Measurements from ENCODE around the gene ZBTB34.
"Not testable (repeated sequence)": the region's sequence is repeated elsewhere in the genome, so short reads cannot be mapped to it uniquely, and the experiment has no call there.

ZBTB34 gene, protein sequence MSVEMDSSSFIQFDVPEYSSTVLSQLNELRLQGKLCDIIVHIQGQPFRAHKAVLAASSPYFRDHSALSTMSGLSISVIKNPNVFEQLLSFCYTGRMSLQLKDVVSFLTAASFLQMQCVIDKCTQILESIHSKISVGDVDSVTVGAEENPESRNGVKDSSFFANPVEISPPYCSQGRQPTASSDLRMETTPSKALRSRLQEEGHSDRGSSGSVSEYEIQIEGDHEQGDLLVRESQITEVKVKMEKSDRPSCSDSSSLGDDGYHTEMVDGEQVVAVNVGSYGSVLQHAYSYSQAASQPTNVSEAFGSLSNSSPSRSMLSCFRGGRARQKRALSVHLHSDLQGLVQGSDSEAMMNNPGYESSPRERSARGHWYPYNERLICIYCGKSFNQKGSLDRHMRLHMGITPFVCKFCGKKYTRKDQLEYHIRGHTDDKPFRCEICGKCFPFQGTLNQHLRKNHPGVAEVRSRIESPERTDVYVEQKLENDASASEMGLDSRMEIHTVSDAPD

DNA sequence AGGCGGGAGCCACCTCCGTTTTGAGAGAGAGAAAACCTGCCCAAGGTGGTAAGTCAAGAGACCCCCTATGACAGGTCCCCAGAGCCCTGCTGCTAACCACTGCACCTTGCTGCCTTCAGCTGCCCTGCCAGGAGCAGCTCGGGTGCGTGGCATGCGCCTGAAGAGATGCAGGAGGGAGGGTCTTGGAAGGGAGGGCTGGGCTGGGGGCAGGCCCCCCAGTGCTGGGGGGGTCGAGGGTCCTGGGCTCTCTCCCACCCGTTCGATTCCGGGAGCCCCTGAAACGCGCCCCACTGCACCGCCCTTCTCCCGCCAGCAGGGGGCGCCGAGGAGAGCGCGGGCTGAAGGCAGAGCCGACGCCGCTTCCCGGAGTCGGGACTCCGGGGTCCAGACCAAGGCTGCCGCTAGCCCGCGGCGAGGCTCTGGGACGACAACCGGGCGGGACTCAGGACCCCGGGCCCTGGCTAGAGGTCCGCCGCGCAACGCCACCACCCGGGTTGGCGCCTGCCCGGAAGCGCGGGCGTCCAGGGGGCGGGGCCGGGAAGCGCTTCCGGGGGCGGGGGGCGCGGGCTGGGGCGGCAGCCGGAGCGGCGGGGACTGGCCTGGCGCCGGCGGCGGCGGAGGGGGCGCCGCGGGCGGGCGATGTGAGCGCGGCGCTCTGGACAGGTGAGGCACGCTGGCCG is at the start of gene ZBTB34:
ZBTB34 (plus strand) TSS at position 563 of the 680 bp plus-strand sequence. CDS start 18,761 bp downstream, outside the sequence.
- DNase-seq (ENCODE audit: low read depth): peak; percentile 40

DNA sequence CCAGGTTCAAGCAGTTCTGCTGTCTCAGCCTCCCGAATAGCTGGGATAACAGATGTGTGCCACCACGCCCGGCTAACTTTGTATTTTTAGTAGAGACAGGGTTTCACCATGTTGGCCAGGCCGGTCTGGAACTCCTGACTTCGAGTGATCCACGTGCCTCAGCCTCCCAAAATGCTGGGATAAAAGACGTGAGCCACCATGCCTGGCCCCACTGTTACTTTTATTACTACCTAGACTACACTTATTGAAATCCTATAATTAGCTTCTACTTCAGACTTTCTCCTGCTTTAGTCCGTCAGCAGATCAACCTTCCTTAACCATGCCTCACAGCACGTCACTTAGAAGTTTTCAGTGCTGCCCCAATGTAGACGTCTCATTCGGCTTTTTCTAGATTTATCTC is 47.4 kb upstream of the ZBTB34 start:
- no peak for DNase-seq (ENCODE audit: low read depth)

GRCh38 chr9:126814091-126814490 is 46.3 kb upstream of the ZBTB34 start:
- no peak for DNase-seq (ENCODE audit: low read depth)

DNA sequence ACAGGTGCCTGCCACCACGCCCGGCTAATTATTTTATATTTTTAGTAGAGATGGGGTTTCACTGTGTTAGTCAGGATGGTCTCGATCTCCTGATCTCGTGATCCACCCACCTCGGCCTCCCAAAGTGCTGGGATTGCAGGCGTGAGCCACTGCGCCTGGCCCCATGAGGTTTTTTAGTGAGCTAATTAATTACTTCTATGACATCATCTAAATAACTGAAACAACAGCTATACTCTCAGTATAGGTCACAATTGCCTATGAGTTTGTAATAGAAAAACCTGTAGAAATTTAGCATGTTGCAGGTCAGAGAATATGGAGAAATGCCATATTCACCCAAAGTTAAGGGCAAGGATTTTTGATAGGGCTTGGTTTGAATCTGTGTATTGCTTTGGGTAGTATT is 42.8 kb upstream of the ZBTB34 start:
- DNase-seq (ENCODE audit: low read depth): not testable (repeated sequence)

GRCh38 chr9:126818482-126818881 is 42.0 kb upstream of the ZBTB34 start:
- DNase-seq (ENCODE audit: low read depth): no peak

DNA sequence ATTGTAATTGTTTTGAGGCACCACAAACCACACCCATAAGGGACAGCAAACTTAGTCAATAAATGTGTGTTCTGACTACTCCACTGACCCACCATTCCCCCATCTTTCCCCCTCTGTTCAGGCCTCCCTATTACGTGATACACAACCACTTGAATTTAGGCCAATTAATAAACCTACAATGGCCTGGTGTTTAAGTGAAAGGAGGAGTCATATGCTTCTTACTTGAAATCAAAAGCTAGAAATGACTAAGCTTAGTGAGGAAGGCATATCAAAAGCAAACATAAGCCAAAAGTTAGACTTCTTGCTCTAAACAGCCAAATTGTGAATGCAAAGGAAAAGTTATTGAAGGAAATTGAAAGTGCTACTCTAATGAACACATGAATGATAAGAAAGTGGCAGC is 41.0 kb upstream of the ZBTB34 start:
- DNase-seq (ENCODE audit: low read depth): no peak

DNA sequence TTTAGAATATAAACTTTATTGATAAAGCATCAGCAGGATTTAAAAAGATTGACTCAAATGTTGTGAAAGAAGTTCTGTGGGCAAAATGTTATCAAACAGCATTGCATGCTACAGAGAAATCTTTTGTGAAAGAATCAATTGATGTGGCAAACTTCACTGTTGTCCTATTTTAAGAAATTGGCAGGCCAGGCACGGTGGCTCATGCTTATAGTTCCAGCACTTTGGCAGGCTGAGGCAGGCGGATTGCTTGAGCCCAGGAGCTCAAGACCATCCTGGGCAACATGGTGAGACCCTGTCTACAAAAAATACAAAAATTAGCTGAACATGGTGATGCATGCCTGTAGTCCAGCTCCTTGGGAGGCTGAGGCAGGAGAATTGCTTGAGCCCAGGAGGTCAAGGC is 38.2 kb upstream of the ZBTB34 start:
- no peak for DNase-seq (ENCODE audit: low read depth)

DNA sequence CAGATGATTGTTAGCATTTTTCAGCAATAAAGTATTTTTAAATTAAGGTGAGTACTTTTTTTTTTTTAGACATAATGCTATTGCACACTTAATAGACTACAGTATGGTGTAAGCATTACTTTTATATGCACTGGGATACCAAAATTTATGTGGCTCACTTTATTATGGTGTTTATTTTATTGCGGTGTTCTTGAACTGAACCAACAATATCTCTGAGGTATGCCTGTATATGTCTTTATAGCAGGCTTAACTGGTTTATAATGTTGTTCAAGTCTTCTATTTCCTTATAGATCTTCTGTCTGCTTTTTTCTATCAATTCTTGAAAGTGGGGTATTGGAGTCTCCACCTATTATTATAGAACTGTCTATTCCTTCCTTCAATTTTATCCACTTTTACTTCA is 37.6 kb upstream of the ZBTB34 start:
- no peak for DNase-seq (ENCODE audit: low read depth)

DNA sequence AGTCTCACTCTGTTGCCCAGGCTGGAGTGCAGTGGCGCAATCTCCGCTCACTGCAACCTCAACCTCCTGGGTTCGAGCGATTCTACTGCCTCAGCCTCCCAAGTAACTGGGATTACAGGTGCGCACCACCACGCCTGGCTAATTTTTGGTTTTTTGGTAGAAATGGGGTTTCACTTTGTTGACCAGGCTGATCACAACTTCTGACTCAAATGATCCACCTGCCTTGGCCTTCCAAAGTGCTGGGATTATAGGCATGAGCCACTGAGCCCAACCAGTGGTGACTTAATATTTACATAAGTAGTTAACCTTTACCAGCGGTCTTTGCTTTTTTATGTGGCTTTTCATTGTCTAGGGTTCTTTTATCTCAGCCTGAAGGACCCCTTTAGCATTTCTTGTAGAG is 36.4 kb upstream of the ZBTB34 start:
- not testable (repeated sequence) for DNase-seq (ENCODE audit: low read depth)

- DNase-seq (ENCODE audit: low read depth): no peak
Observed at GRCh38 chr9:126827227-126827626, 33.2 kb upstream of the ZBTB34 start.

DNA sequence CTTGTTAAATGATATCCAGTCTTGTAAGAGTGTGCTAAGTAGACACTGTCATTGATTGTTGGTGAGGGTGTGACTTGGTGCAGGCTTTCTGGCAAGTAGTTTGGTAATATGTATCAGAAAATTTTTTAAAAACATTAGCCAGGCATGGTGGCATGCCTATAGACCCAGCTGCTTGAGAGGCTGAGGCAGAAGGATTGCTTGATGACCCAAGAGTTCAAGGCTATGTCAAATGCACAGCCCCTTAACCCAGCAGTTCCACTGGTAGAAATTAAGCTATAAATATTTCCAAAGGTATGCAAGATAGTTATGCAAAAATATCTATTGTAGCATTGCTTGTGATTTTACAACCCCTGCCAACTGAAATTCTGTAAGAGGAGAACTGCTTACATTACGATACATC is 31.4 kb upstream of the ZBTB34 start:
- peak; percentile 8 for DNase-seq (ENCODE audit: low read depth)

DNA sequence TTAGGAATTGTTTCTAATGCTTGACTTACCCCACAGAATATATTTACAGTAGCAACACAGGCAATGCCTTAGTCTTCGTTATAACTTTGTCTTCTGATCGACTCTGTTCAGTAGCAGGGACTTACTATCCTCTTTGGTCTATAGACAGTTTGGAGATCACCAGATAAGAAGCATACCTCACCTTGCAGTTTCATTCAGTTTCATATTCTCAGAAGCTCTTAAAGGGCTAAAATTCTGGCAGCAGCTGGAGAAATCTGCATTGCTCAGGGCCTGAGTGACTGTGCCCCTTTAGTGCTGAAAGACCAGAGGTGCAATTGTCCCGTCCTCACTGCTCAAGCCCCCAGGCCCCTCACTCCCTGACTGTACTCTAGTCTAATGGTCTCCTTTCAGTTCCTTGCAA is 29.6 kb upstream of the ZBTB34 start:
- DNase-seq (ENCODE audit: low read depth): no peak

- no peak for DNase-seq (ENCODE audit: low read depth)
Observed at GRCh38 chr9:126832440-126832839, 28.0 kb upstream of the ZBTB34 start.

DNA sequence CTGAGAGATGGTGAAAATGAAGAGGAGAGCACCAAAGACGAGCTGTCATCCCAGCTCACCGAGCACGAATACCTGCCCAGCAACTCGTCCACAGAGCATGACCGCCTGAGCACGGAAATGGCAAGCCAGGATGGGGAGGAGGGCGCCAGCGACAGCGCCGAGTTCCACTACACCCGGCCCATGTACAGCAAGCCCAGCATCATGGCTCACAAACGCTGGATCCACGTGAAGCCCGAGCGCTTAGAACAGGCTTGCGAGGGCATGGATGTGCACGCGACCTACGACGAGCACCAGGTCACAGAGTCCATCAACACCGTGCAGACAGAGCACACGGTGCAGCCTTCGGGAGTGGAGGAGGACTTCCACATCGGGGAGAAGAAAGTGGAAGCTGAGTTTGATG is 27.4 kb upstream of the ZBTB34 start:
- no peak for DNase-seq (ENCODE audit: low read depth)

GRCh38 chr9:126833710-126834345 is 26.6 kb upstream of the ZBTB34 start:
- no peak for DNase-seq (ENCODE audit: low read depth)

GRCh38 chr9:126834672-126835071 is 25.8 kb upstream of the ZBTB34 start:
- DNase-seq (ENCODE audit: low read depth): no peak

GRCh38 chr9:126836216-126836615 is 24.2 kb upstream of the ZBTB34 start:
- no peak for DNase-seq (ENCODE audit: low read depth)

DNA sequence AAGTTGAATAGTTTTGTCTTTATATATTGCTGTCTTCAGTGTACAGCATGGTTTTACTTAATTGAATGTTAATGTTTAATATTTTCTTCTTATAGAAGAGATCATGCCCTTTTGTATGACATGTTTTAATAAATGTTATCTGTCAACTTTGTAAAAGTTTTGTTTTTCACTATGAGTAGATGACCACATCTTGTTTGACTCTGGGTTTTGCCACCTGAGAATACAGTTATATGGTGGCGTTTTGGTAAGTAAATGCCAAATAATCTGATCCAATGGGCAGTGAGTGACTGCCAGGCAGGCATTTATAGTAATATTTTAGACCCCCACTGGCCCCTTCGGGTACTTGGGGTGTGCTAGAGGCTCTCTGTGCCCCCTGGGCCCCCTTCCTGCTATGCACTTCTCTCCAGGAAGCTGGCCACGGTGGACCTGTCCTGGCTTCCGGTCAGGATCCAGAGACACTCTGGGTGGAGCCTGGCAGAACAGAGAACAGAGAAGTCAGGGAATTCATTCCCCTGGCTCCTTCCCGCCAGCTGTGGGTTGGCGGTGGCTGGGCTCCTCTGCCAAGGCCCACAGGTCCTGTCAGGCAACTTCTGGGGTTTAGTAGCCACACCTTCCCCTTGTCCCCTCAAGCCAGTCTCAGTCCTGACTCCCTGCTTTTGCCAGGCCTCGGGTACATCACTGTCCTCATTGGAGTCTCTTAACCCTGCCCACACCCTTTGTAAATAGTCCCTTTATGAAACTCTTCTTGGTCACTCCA is 22.2 kb upstream of the ZBTB34 start:
- no peak for DNase-seq (ENCODE audit: low read depth)

- DNase-seq (ENCODE audit: low read depth): no peak
Observed at GRCh38 chr9:126838895-126839294, 21.5 kb upstream of the ZBTB34 start.

- DNase-seq (ENCODE audit: low read depth): no peak
Observed at GRCh38 chr9:126839301-126839700, 21.1 kb upstream of the ZBTB34 start.

- no peak for DNase-seq (ENCODE audit: low read depth)
Observed at GRCh38 chr9:126842220-126842842, 18.1 kb upstream of the ZBTB34 start.
